Measurements from ENCODE around the gene NEK11.
A peak's percentile ranks its signal among the peaks of the same experiment; 100 is the strongest.

DNA sequence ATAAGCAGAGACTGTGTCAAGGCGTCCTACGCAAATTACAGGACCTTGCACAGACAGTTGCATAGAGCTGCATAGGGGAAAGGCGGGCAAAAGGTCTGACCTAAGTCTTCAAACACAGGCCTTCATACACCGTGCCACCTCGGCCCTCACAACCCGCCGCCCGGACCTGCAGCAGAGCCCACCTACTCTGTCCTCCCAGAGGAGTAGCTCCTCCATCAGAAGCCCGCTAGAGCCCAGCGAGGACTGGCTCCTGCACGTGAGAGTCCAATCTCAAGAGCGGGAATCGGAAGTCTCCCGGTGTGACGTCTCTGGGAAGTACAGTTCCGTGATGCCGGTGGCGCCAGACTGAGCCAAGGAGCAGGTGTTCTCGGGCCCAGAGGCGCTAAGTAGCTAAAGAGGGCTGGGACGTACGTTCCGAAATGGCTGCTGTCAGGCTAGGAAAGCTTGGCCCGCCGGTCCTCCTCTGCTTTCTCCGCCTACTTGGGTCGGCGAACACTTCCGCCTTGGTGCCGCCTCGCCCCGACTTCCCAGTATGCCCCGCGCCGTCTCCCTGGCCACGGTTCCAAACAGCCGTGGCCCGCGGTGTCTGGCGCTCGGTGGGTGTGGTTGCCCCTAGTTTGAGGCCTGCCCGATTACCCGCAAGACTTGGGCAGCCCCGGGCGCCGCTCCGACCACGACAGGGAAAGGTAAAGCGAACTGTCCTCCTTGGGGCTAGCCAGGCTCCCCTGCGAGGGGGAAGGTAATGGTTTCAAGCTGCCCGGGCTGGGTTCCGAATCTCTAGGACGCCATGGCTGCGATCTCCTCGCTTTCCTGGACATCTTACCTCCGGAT, at the start of gene NEK11, which contains the start of gene ASTE1:
- TF ChIP-seq, protein P1, sequence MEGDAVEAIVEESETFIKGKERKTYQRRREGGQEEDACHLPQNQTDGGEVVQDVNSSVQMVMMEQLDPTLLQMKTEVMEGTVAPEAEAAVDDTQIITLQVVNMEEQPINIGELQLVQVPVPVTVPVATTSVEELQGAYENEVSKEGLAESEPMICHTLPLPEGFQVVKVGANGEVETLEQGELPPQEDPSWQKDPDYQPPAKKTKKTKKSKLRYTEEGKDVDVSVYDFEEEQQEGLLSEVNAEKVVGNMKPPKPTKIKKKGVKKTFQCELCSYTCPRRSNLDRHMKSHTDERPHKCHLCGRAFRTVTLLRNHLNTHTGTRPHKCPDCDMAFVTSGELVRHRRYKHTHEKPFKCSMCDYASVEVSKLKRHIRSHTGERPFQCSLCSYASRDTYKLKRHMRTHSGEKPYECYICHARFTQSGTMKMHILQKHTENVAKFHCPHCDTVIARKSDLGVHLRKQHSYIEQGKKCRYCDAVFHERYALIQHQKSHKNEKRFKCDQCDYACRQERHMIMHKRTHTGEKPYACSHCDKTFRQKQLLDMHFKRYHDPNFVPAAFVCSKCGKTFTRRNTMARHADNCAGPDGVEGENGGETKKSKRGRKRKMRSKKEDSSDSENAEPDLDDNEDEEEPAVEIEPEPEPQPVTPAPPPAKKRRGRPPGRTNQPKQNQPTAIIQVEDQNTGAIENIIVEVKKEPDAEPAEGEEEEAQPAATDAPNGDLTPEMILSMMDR (IDR thresholded peaks at IDR 0.05), result no peak
- TF ChIP-seq POLR2A (IDR thresholded peaks at IDR 0.05), result peak in 1 of 2 donors; percentile 51
